ENCODE results near the gene NXF2.

Gene NXF2

GRCh38 chrX:102341867-102342266, 94.9 kb downstream of the NXF2 start:
- no peak for TF ChIP-seq CTCF (IDR thresholded peaks at IDR 0.05; ENCODE audit: low read depth, low read length)
- Histone ChIP-seq H3K9me3 (ENCODE audit: severe bottlenecking) (no peaks in the 10 kb centered on the region), H3K27ac (no peak overlapping the region), H3K27me3 (ENCODE audit: insufficient read depth, low read depth, severe bottlenecking) (peaks cover 39% of the 10 kb centered on the region), H3K36me3 (no peaks in the 10 kb centered on the region), H3K4me3 (ENCODE audit: low read depth, low read length) (no peak overlapping the region)
- DNase-seq = no peak

GRCh38 chrX:102345916-102346315, 98.9 kb downstream of the NXF2 start:
- H3K27me3 ChIP-seq (ENCODE audit: insufficient read depth, low read depth, severe bottlenecking) = peaks cover 36% of the 10 kb centered on the region
- no peaks in the 10 kb centered on the region for H3K9me3 ChIP-seq (ENCODE audit: severe bottlenecking)
- no peaks in the 10 kb centered on the region for H3K36me3 ChIP-seq
- no peak overlapping the region for H3K27ac ChIP-seq
- H3K4me3 ChIP-seq (ENCODE audit: low read depth, low read length) = no peak overlapping the region
- TF ChIP-seq CTCF (IDR thresholded peaks at IDR 0.05; ENCODE audit: low read depth, low read length) = peak; percentile 59
- DNase-seq = peak; percentile 57

Data from WERI-Rb-1 (cell line).